GM21390 (cell line): ENCODE measurements around the gene MYO7B.
"Not testable (repeated sequence)": the region's sequence is repeated elsewhere in the genome, so short reads cannot be mapped to it uniquely, and the experiment has no call there.

ENCODE experiments used
- ATAC-seq: cut with Tn5 transposase; IDR thresholded peaks from one replicate; pipeline ENCODE4 v1.9.1; 2021; ENCODE audit not compliant: unreplicated experiment

Gene MYO7B

DNA sequence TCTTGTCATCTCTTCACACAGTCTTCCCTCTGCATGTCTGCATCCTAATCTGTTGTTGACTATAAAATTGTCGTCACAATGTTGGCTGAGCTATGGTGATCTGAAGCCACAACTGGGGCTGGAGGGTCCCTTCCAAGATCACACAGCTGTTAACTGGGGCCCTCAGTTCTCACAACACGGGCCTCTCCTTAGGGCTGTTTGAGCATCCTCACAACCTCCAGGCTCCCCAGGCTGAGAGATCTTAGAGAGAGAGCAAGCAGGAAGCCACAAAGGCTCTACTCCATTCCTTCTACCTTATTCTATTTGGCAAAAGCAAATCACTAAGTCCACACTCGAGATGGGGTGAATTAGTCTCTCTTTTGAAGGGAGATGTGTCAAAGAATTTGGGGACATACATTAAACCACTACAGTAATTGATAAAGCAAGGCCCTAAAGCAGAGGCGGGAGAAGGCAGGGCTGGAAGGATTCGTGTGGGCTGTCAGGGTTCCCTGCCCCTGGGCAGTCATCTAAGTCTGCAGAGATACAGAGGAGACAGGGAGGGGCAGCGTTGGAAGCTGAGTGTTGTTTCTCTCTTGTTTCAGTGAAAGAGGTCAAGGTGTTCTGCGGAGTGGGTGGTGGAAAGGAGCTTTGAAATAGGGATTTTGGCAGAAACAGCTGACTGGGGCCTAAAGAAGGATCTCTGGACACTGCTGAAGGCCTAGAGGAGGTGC lies 15.9 kb downstream of the MYO7B start:
- no peak for ATAC-seq

DNA sequence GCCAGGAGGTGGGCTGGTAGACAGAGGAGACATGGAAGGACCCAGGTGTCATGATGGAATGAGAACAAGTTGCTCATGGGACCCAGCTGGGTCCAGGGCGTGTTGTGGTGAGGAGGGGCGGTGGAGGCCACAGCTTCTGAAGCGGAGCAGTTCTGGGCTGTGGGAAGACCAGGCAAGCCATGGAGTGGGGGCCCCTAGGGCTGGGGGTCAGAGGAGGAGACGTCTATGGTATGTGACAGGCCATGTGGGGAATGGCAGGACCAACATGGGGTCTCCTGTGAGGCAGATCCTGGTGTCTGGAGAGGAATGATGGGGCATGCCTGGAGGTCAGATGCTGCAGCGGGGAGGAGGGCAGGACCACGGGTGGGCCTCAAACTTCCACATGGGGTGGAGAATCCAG lies 16.9 kb downstream of the MYO7B start:
- ATAC-seq: no peak

DNA sequence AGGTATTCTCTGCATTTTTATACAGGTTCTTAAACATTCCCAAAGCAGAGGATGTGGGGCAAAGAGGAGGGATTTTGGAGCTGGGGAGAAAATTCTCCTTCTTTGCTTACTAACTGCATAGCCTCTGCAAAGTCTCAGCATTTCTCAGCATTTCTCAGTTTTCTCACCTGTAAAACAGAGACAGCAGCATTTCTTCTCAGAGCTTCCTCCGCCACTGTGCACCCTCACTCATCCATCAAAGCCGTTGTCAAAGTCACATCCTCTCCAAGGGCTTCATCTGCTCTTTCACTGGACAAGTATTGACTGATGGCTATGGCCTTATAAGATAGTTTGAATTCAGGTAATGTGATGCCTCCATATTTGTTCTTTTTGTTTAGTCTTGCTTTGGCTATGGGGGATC lies 17.4 kb downstream of the MYO7B start:
- ATAC-seq: no peak

DNA sequence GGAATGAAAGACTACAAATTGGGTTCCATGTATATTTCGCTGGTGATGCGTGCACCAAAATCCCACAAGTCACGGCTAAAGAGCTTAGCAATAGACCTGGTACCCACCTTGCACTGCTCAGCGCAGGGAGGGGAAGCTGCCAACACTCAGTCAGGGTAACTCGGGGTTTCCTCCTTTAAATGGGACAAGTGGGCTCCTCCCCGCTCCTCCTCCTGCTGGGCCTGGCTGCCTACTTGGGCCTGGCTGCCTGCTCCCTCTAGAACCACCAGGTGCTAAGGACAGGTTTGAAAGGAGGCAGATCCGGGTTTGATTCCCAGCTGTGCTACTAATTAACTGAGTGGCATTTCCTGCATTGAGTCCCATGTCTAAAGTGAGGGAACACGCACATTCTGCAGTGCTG lies 23.4 kb downstream of the MYO7B start:
- ATAC-seq: no peak

DNA sequence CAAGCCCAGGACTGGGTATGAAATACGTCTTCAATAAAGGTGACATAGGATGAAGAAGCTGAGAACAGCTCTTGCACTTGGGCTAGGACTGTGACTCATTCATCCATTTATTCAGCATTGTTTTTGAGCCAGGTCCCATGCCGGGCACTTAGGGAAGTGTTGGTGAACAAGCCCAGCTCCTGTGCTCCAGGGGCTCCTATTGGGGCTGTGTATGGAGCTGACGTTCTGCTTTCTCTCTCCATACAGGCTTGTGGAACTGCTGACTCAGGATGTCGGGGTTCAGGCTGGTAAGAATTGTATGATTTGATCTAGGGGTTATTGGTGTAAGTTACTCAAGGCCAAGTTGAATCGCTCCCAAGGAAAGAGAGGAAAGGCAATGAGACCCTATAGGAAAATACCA lies 24.0 kb downstream of the MYO7B start:
- ATAC-seq: no peak

DNA sequence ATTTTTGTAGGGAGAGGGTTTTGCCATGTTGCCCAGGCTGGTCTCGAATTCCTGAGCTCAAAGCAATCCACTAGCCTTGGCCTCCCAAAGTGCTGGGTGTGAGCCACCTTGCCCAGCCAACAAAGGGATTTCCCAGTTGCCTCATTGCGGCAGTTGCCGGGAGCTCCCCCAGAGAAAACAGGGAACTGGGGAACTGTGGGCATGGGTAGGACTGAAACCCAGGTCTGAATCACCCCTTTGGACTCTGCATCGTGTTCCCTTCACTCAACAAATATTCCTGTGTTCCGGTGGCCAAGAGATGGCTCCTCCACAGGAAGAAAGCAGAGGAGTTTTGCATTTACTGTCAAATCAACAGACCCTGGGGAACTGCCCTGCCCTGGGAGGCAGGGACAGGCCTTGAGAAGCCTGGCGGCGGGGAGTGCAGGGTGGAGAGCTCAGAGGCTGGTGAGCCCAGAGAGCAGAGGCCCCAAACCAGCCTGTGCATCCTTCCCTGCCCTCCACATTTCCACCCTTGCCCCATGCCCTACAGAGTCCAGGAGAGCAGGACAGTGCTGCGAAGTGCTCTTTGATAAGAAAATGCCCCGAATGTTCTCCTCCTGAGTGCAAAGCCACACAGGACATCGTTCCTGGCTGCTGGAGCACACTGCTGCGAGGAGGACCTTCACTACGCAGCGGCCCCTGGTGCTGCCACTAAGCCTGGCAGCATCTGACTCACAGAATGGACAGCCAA lies 24.9 kb downstream of the MYO7B start:
- no peak for ATAC-seq

DNA sequence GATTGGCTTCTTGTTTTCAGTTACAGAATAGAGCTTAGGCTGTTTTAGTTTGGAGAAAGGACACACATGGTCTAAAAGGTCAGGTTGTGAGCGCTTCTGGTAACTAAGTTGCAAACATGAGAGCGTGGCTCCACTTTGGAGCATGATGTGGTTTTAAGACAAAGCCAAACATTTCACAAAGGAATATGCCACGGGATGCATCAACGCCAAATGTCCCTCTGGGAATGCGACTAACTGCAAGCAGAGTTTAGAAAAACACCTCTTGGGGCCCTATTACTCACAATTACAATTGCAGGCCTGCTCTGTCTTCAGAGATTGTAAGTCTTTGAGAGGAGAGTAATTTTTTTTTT lies 25.4 kb downstream of the MYO7B start:
- no peak for ATAC-seq

DNA sequence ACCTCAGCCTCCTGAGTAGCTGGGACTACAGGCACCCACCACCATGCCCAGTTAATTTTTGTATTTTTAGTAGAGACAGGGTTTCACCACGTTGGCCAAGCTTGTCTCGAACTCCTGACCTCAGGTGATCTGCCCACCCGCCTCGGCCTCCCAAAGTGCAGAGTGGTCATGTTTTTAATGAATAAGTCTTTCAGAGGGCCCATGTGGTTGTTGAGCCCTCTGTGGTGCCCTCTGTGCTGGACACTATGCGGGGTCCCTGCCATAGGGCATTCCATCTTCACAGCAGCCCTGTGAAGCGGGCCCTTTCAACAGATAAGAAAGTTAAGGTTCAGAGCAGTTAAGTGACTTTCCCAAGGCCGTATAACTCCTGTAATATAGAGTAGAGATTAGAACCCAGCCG lies 25.9 kb downstream of the MYO7B start:
- ATAC-seq: no peak

DNA sequence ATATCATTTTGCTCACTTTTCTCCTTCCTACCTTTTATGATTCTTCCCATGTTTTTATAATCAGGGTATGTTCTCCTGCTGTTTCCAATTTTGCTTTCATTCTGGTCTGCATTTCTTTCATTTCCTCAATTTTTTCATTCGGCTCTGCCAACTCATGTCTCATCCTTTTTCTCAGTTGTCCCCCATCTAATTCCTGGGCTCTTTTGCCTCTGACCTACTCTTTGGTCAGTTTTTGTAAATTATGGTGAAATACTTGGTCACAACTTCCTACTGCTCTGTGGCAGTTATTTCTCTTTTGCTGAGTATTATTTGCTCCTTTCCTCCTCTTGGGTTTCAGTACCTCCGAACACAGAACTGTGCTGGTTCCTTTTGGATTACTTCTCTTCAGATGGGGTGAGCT lies 27.5 kb downstream of the MYO7B start:
- no peak for ATAC-seq

DNA sequence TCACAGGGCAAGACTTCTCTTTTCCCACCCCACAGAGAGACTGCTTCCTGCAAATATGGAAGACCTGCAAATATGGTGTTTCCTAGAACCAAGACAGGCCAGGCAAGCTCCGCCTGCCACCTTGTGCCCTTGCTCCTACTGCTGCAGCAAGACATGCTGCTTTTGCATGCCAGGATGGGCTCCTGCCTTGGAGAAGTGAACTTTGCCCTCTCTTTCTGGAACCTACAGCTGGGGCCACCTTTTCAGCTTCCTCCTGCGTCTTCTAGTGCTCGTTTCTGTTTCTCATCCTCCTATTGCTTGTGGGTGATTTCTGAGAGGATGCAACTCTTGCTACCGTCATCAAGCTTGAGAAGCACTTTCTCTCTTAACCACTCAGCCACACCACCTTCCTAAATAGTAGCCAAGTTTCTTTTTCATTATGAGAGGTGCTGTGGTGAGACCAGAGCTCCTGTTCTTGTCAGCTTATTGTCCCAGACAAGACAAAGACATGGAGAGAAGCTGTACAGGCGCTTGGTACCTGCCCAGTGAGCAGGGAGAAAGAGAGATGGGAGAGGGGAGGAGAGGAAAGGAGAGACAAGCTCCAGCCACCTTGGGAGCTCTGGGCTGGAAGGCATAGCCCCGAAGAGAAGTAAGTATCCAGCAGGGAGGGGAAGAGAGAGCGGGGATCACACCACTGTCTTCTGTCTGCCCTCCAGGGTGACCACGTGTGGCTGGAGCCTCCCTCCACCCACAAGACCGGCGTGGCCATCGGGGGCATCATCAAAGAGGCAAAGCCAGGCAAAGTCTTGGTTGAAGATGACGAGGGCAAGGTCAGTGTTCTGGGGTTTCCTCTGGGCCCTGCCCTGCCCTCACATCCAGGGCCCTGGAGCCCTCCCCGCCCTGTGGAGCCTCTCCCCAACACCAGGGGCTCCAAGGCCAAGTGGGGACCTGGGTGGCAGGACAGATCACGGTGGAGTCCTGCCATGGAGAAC lies 28.3 kb downstream of the MYO7B start:
- peak; percentile 98 for ATAC-seq

DNA sequence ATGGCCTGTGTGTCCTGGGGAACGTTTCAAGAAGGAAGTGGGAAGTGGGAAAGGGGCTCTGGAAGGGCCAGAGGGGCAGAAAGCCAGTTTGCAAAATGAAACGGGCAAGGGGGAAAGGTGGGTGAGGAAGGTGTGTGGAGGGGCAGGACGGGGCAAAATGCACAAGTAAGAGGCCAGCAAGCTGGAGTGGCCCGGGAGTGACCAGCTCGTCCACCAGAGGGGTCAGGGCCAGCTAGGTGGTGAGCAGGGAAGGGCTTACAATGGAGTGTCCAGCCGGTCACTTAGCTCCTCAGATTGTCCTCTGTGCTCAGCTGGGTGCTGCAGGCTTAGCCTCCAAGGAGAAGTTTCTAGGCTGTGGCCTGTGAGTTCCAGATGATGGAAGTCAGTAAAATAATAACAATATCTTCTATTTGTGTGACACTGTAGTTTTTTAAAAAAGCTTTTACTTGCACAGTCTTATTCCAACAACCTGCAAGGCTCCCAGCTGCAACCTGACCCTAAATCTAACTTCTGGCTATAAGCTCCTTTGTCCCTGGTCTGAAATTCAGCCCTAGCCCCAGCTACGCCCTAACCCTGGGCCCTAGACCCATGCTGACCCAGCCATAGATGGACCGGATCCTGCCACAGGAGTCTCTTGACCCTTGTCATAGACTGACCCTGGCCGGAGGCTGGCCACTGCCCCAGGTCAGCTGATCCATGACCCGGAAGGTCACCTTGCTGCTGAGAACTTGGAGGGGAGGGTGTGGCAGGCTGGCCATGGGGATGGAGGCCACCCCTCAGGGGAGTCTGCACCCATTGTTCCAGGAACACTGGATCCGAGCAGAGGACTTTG lies 29.2 kb downstream of the MYO7B start:
- ATAC-seq: no peak

DNA sequence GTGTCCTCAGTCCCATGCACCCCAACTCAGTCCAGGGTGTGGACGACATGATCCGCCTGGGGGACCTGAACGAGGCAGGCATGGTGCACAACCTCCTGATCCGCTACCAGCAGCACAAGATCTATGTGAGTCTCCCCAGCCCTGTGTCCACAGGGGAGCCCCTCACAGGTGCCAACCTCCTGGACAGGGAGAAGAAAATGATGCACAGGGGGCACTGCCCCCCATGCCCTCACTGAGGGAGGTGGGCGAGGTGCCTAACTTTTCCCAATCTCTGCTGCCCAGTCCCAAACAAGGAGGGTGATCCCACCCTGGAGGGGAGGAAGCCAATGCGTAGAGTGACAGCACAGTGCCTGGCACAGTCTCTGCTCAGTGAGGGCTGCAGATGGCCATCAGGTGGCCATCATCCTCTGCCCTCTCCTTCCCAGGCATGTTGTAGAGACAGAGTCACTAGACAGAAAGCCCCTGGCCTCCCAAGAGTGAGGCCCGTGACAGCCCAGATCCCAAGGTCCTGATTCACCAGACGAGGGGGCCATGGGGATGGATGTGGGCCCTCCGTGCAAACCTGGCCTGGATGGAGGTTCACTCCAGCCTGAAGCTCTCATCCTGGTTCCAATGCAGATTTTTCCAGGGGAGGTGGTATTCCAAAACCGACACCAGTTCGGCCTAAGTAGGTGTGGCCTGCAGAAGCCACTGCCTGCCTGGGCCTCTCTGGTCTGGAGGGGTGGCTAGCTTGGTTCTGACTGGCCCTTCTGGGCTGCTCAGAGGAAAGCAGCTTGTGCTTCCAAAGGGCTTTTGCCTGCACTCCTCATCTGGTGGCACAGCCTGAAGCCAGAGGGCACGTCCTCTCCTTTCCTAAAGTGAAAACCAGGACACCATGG lies 30.0 kb downstream of the MYO7B start:
- ATAC-seq: no peak

DNA sequence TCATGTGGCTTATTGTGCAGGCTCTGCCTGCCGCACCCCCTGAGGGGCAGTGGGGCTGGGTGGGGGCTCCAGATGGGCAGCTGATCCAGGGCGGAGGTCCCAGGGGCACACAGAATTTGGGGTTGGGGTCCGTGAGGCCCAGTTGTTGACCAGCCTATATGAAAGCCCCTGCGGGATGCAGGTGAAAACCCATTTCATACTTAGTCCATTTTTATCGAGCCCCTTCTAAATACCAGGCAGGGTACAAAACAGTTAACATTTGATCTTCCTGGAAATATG lies 30.6 kb downstream of the MYO7B start:
- no peak for ATAC-seq

DNA sequence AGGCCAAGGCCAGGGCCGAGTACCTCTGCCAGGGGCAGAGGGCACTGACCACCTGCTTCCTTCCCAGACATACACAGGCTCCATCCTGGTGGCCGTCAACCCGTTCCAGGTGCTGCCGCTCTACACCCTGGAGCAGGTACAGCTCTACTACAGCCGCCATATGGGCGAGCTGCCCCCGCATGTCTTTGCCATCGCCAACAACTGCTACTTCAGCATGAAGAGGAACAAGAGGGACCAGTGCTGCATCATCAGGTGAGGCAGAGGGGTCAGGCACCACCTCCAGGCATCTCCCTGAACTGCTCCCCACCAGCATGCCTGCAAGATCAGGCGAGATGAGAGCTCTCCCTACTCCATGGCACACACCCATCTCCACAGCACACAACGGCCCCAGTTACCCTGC lies 31.1 kb downstream of the MYO7B start:
- no peak for ATAC-seq

DNA sequence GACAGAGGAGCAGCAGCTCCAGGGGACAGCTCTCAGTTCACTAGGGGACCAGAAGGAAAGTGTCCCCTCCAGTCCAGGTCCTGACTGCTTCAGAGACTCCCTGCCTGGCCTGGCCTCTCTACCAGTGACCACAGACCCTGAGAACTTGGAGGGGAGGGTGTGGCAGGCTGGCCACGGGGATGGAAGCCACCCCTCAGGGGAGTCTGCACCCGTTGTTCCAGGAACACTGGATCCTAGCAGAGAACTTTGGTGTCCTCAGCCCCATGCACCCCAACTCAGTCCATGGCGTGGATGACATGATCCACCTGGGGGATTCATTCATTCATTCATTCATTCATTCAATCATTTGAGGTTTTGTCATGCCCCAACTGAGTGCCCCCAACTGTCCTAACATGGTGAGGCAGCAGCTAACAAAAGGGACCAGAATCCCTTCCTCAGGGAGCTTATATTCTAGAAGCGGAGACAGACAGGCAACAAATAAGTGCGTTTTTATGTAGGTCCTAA lies 31.9 kb downstream of the MYO7B start:
- ATAC-seq: no peak

DNA sequence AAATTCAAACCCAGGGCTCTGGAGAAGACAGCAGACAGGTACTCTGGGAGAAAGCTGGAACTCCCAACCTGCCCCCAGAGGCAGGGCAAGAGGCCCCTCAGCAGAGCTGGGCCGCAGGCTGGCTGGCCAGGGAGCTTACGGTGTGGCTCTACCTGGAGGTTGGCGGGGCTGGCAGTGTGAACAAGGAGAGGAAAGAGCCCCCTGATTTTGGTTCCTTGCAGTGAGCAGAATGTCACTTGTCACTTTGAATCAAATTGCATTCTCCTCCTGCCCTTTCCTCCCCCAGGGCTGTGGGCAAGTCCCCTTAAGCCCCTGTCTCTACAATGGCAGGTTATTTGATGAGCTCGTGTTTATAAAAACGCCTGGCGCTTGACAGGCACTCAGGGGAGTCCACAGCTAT lies 32.6 kb downstream of the MYO7B start:
- no peak for ATAC-seq

DNA sequence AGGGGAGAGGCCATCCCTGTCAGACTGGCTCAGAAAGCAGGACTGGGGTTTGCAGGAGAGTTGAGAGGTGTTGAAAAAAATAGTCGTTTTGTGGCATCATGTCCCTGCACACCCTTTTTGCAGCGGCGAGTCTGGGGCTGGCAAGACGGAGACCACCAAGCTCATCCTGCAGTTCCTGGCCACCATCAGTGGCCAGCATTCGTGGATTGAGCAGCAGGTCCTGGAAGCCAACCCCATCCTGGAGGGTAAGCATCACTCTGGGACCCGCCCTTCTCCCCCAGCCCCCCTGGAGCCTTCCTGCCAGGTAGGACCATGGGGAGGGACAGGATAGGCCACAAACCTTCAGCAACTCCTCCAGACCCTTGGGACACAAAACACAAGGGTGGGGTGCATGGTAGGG lies 34.2 kb downstream of the MYO7B start:
- ATAC-seq: no peak

DNA sequence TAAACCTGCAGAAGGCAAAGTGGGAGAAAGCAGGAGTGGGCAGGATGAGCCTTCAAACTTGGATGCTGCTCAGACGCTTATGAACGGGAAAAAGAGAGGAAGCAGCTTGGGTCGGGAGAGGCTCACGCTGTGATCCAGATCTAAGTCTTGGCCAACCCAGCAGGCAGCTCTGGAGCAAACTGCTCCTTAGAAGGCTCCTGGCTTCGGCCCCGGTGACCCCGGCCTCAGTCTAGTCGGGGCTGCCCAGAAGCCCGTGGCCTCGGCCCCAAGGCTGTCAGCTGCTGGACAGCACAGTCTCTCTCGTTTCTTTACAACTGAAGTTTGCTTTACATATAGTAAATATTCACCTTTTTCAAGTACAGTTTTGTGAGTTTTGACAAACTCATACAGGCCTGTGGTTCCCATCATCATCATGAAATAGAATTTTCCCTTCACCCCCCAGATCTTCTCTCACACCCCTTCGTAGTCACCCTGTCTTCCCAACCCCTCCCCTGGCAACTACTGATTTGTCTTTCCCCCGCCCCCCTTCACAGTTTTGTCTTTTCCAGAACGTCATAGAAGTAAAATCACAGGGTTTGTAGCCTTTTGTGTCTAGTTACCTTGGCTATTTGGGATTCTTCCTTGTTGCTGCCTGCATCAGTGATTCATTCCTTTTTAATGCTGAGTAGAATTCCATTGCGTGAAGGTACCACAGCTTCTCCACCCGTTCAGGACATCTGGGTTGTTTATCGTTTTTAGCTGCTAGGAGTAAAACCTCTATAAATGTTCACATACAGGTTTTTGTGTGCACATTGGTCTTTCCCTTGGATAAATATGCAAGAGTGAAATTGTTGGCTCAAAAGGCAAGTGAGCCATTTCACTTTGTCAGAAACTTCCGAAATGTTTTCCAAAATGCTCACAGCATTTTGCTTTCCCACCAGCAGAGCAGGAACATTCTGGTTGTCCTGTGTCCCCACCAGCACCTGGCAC lies 35.1 kb downstream of the MYO7B start:
- ATAC-seq: no peak

DNA sequence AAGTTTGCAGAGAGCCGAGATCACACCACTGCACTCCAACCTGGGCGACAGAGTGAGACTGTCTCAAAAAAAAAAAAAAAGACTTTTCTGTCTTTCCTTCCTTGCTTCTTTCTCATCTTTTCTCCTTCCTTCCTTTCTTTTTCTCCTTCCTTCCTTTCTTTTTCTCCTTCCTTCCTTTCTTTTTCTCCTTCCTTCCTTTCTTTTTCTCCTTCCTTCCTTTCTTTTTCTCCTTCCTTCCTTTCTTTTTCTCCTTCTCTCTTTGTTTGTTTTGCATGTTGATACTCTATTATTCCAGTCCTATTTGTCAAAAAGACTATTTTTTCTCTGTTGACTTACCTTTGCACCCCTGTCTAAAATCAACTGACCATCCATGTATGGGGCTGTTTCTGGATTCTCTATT lies 36.9 kb downstream of the MYO7B start:
- not testable (repeated sequence) for ATAC-seq
